PC-3 (cell line): ENCODE measurements around the gene MTMR2. TPM values are rescaled to one million over a fixed set of nuclear protein-coding genes. Genes with fewer than 3 reads are reported as not detected.

Experiments
- ATAC-seq: fragments of 200-7000 bp; cut with Tn5 transposase; 2 replicates; pipeline ENCODE4 v1.9.1; 2020; ENCODE audit warnings: mild to moderate bottlenecking, moderate library complexity
- BruUV-seq: library from RNA; stranded (reverse); fragments of 400-500 nt; replicated peaks from 2 replicates; lab custom pipeline; 2021; lab: Mats Ljungman, UMichigan
- CTCF ChIA-PET: fragments of 300-600 bp; sonication (Branson Sonifier 250); formaldehyde crosslinking; loops from one replicate; lab custom pipeline; 2022; ENCODE audit warnings: antibody characterized with exemption; lab: Charles Lee
- POLR2A ChIA-PET: fragments of 300-600 bp; sonication (Branson Sonifier 250); formaldehyde crosslinking; loops from one replicate; lab custom pipeline; 2022; ENCODE audit warnings: antibody characterized with exemption; ENCODE audit not compliant: unreplicated experiment; lab: Charles Lee
- DNase-seq: peaks from one replicate; pipeline ENCODE4 v3.0.0-alpha.2; 2015
- H2AFZ ChIP-seq: fragments of 300-600 bp; sonication (generic); 2 replicates; pipeline ENCODE4 v1.6.0; 2016; ENCODE audit warnings: antibody characterized with exemption, low read length
- H3F3A ChIP-seq: fragments of 300-600 bp; sonication (generic); one replicate; pipeline ENCODE4 v1.6.0; 2017; ENCODE audit warnings: antibody characterized with exemption, low read length, control low read depth, mild to moderate bottlenecking; ENCODE audit not compliant: unreplicated experiment
- H3K27ac ChIP-seq: fragments of 300-600 bp; sonication (generic); 2 replicates; pipeline ENCODE4 v1.5.1; 2016; ENCODE audit warnings: mild to moderate bottlenecking, low read length
- H3K27me3 ChIP-seq: fragments of 300-600 bp; sonication (generic); 2 replicates; pipeline ENCODE4 v1.6.1; 2016; ENCODE audit warnings: low read length, mixed read lengths
- H3K36me3 ChIP-seq: fragments of 300-600 bp; sonication (generic); 2 replicates; pipeline ENCODE4 v1.6.1; 2016; ENCODE audit warnings: low read depth, mixed run types, low read length, mixed read lengths
- H3K4me1 ChIP-seq: fragments of 300-600 bp; sonication (generic); 2 replicates; pipeline ENCODE4 v1.5.1; 2016; ENCODE audit warnings: low read length; ENCODE audit not compliant: insufficient read depth
- H3K4me2 ChIP-seq: fragments of 300-600 bp; sonication (generic); 2 replicates; pipeline ENCODE4 v1.6.0; 2016; ENCODE audit warnings: low read length
- H3K4me3 ChIP-seq: fragments of 300-600 bp; sonication (generic); 2 replicates; pipeline ENCODE4 v1.5.1; 2016; ENCODE audit warnings: mild to moderate bottlenecking, low read length, mixed read lengths
- H3K79me2 ChIP-seq: fragments of 300-600 bp; sonication (generic); 2 replicates; pipeline ENCODE4 v1.6.1; 2017; ENCODE audit warnings: low read length, mixed read lengths
- H3K9ac ChIP-seq: fragments of 300-600 bp; sonication (generic); 2 replicates; pipeline ENCODE4 v1.6.0; 2016; ENCODE audit warnings: mild to moderate bottlenecking, low read length
- H3K9me2 ChIP-seq: fragments of 300-600 bp; sonication (generic); replicated peaks from 2 replicates; pipeline ENCODE4 v1.6.1; 2016; ENCODE audit warnings: mixed run types, low read length, mixed read lengths
- H3K9me3 ChIP-seq: fragments of 300-600 bp; sonication (generic); 2 replicates; pipeline ENCODE4 v1.6.1; 2016; ENCODE audit warnings: low read length, mixed read lengths
- H4K20me1 ChIP-seq: fragments of 300-600 bp; sonication (generic); 2 replicates; pipeline ENCODE4 v1.6.1; 2016; ENCODE audit warnings: low read length, mixed read lengths
- CTCF ChIP-seq: fragments of 300-600 bp; sonication (generic); conservative IDR thresholded peaks from 2 replicates; pipeline ENCODE4 v1.5.1; 2017; ENCODE audit warnings: antibody characterized with exemption, low read depth, mild to moderate bottlenecking, low read length
- EZH2 ChIP-seq: fragments of 300-600 bp; sonication (generic); IDR thresholded peaks from one replicate; pipeline ENCODE4 v1.6.1; 2017; ENCODE audit warnings: antibody characterized with exemption, mild to moderate bottlenecking, low read length; ENCODE audit not compliant: unreplicated experiment
- EZH2phosphoT487 ChIP-seq: fragments of 300-600 bp; sonication (generic); IDR thresholded peaks from 2 replicates; pipeline ENCODE4 v1.6.1; 2018; ENCODE audit warnings: mild to moderate bottlenecking, antibody characterized with exemption, low read length, borderline replicate concordance
- intact Hi-C: fragments of 100-400 bp; cut with micrococcal nuclease; formaldehyde crosslinking; loops from 2 replicates; pipeline ENCODE4 v1.9.0; 2023
- total RNA-seq: library from RNA; depleted of rRNA; stranded (reverse); fragments of >200 nt; gene quantifications from 2 replicates; pipeline ENCODE4 v1.2.3, GENCODE V29; 2014

The MTMR2 gene
- total RNA-seq, 1 experiment from 2014 or later = 31.7 TPM

GRCh38 chr11:95853862-95854261 is 70.0 kb downstream of the MTMR2 start:
- Histone ChIP-seq H3K9me2 (no peaks in the 10 kb centered on the region), H2AFZ (no peak overlapping the region), H4K20me1 (0 out of 2 replicates have a peak, but pooled peaks cover 4% of the 10 kb centered on the region), H3K4me3 (no peak overlapping the region), H3F3A (peaks cover 14% of the 10 kb centered on the region), H3K9me3 (no peaks in the 10 kb centered on the region), H3K9ac (no peak overlapping the region), H3K4me2 (no peak overlapping the region), H3K36me3 (peaks cover 26% of the 10 kb centered on the region; the same call in 1 of the 2 replicates), H3K27ac (no peak overlapping the region), H3K79me2 (no peaks in the 10 kb centered on the region), H3K27me3 (no peaks in the 10 kb centered on the region), H3K4me1 (peaks cover 21% of the 10 kb centered on the region)
- DNase-seq = no peak
- CTCF ChIA-PET = no interaction called here
- POLR2A ChIA-PET = no interaction called here
- TF ChIP-seq EZH2 = no peak
- no peak for TF ChIP-seq CTCF
- TF ChIP-seq EZH2phosphoT487 = no peak
- no peak for ATAC-seq
- BruUV-seq = no TSS peak
- intact Hi-C loops = no loop called here

GRCh38 chr11:95853138-95853537 is 70.8 kb downstream of the MTMR2 start:
- POLR2A ChIA-PET = no interaction called here

More at GRCh38 chr11:95853138-95853537, 70.8 kb downstream of the MTMR2 start:
- Histone ChIP-seq H3K4me2 (no peak overlapping the region), H3K9me3 (no peaks in the 10 kb centered on the region), H3K9me2 (no peaks in the 10 kb centered on the region), H3K27me3 (no peaks in the 10 kb centered on the region), H3K27ac (no peak overlapping the region), H3K79me2 (no peaks in the 10 kb centered on the region), H3F3A (peaks cover 21% of the 10 kb centered on the region), H3K36me3 (peaks cover 29% of the 10 kb centered on the region; the same call in 1 of the 2 replicates), H4K20me1 (0 out of 2 replicates have a peak, but pooled peaks cover 8% of the 10 kb centered on the region), H3K4me3 (no peak overlapping the region), H2AFZ (no peak overlapping the region), H3K4me1 (peaks cover 29% of the 10 kb centered on the region), H3K9ac (no peak overlapping the region)
- CTCF ChIA-PET = no interaction called here
- ATAC-seq (no peak), DNase-seq (no peak)
- no TSS peak for BruUV-seq
- intact Hi-C loops = no loop called here
- TF ChIP-seq CTCF = no peak
- no peak for TF ChIP-seq EZH2
- TF ChIP-seq EZH2phosphoT487 = no peak
